ENCODE data around the gene SEC14L1.
"Not testable (repeated sequence)": the region's sequence is repeated elsewhere in the genome, so short reads cannot be mapped to it uniquely, and the experiment has no call there.

SEC14L1 gene

GRCh38 chr17:77109764-77110359, 30.9 kb upstream of the SEC14L1 start:
- Histone ChIP-seq H3K36me3 (ENCODE audit: insufficient read depth) (no peaks in the 10 kb centered on the region), H2AFZ (ENCODE audit: low read depth) (no peak overlapping the region), H3K9ac (no peak overlapping the region), H4K20me1 (ENCODE audit: insufficient read depth) (no peaks in the 10 kb centered on the region), H3K4me3 (IDR thresholded peaks at IDR 0.05; ENCODE audit: insufficient read depth, low read depth, low read length) (no peak overlapping the region), H3K4me2 (no peak overlapping the region), H3K27ac (no peak overlapping the region), H3K79me2 (ENCODE audit: insufficient read depth, low read depth) (no peaks in the 10 kb centered on the region), H3K27me3 (ENCODE audit: insufficient read depth, low read depth) (no peaks in the 10 kb centered on the region), H3K4me1 (ENCODE audit: low read depth, poor library complexity, severe bottlenecking) (no peaks in the 10 kb centered on the region)
- no peak for TF ChIP-seq CTCF (conservative IDR thresholded peaks at IDR 0.05; ENCODE audit: low read depth, low read length)

DNA sequence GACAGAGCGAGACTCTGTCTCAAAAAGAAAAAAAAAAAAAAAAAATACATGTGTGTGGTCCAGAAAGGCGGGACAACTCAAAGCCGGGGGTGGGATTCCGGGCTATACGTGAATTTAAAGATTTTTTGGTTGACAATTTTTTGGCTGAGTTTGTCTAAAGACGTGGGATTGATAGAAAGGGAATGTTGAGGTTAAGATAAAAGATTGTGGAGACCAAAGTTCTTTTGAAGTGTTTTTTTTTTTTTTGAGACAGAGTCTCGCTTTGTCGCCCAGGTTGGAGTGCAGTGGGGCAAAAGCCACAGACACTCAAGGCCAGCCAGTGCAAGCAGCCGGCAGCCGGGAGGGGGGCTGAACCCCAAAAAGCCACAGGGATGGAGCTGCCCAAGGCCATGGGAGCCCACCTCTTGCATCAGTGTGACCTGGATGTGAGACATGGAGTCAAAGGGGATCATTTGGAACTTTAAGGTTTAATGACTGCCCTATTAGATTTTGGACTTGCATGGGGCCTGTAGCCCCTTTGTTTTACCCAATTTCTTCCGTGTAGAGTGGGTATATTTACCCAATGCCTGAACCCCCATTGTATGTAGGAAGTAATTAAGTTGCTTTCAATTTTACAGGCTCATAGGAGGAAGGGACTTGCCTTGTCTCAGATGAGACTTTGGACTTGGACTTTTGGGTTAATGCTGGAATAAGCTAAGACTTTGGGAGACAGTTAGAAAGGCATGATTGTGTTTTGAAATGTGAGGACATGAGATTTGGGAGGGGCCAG, 29.4 kb upstream of the SEC14L1 start:
- H3K4me3 ChIP-seq (IDR thresholded peaks at IDR 0.05; ENCODE audit: insufficient read depth, low read depth, low read length); H3K4me1 ChIP-seq (ENCODE audit: low read depth, poor library complexity, severe bottlenecking); H3K9ac ChIP-seq; H2AFZ ChIP-seq (ENCODE audit: low read depth); H3K79me2 ChIP-seq (ENCODE audit: insufficient read depth, low read depth); H3K27ac ChIP-seq; H3K27me3 ChIP-seq (ENCODE audit: insufficient read depth, low read depth); H3K4me2 ChIP-seq; H4K20me1 ChIP-seq (ENCODE audit: insufficient read depth); H3K36me3 ChIP-seq (ENCODE audit: insufficient read depth): not testable (repeated sequence)

GRCh38 chr17:77111934-77112296, 28.9 kb upstream of the SEC14L1 start:
- Histone ChIP-seq H3K4me1 (ENCODE audit: low read depth, poor library complexity, severe bottlenecking) (no peaks in the 10 kb centered on the region), H3K27ac (no peak overlapping the region), H2AFZ (ENCODE audit: low read depth) (no peak overlapping the region), H3K27me3 (ENCODE audit: insufficient read depth, low read depth) (no peaks in the 10 kb centered on the region), H3K4me2 (no peak overlapping the region), H3K4me3 (IDR thresholded peaks at IDR 0.05; ENCODE audit: insufficient read depth, low read depth, low read length) (no peak overlapping the region), H3K36me3 (ENCODE audit: insufficient read depth) (no peaks in the 10 kb centered on the region), H4K20me1 (ENCODE audit: insufficient read depth) (no peaks in the 10 kb centered on the region), H3K9ac (no peak overlapping the region), H3K79me2 (ENCODE audit: insufficient read depth, low read depth) (no peaks in the 10 kb centered on the region)
- no peak for TF ChIP-seq CTCF (conservative IDR thresholded peaks at IDR 0.05; ENCODE audit: low read depth, low read length)

DNA sequence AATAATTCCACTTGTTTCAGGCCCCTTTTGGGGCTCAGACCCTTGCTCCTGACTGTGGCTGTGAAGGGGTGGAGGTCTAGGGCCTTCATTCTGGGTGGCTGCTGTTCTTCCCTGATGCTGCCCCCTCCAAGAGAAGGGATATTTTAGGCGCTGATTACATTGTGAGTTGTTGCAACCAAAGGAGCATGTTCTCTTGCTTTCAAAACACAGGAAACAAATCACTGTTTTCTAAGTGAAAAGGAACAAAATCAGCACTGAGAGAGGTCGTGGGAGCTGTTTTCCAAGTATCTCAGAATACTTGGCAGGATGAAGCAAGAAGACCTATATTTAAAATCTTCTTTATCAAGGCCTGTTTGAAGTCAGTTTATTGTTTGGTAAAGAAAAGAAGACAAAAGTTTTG, 25.3 kb upstream of the SEC14L1 start:
- no peak overlapping the region for H3K4me2 ChIP-seq
- no peaks in the 10 kb centered on the region for H4K20me1 ChIP-seq (ENCODE audit: insufficient read depth)
- H3K4me1 ChIP-seq (ENCODE audit: low read depth, poor library complexity, severe bottlenecking), result no peaks in the 10 kb centered on the region
- no peaks in the 10 kb centered on the region for H3K27me3 ChIP-seq (ENCODE audit: insufficient read depth, low read depth)
- no peaks in the 10 kb centered on the region for H3K36me3 ChIP-seq (ENCODE audit: insufficient read depth)
- H3K4me3 ChIP-seq (IDR thresholded peaks at IDR 0.05; ENCODE audit: insufficient read depth, low read depth, low read length), result no peak overlapping the region
- H3K9ac ChIP-seq, result no peak overlapping the region
- H2AFZ ChIP-seq (ENCODE audit: low read depth), result no peak overlapping the region
- no peak overlapping the region for H3K27ac ChIP-seq
- H3K79me2 ChIP-seq (ENCODE audit: insufficient read depth, low read depth), result no peaks in the 10 kb centered on the region
- TF ChIP-seq CTCF (conservative IDR thresholded peaks at IDR 0.05; ENCODE audit: low read depth, low read length), result no peak

DNA sequence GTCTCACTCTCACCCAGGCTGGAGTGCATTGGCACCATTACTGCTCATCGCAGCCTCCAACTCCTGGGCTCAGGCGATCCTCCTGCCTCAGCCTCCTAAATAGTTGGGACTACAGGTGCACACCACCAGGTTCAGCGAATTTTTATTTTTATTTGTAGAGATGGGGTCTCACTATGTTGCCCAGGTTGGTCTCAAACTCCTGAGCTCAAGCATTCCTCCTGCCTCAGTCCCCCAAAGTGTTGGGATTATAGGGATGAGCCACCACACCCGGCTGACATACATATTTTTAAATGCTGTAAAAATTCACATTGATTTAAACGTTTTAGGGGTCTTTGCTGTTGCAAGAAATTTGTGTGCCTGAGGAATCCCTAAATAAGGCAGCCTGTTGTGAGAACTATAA, 24.8 kb upstream of the SEC14L1 start:
- Histone ChIP-seq H4K20me1 (ENCODE audit: insufficient read depth) (no peaks in the 10 kb centered on the region), H3K79me2 (ENCODE audit: insufficient read depth, low read depth) (no peaks in the 10 kb centered on the region), H3K27ac (no peak overlapping the region), H3K4me1 (ENCODE audit: low read depth, poor library complexity, severe bottlenecking) (no peaks in the 10 kb centered on the region), H3K4me3 (IDR thresholded peaks at IDR 0.05; ENCODE audit: insufficient read depth, low read depth, low read length) (no peak overlapping the region), H3K4me2 (no peak overlapping the region), H3K36me3 (ENCODE audit: insufficient read depth) (no peaks in the 10 kb centered on the region), H2AFZ (ENCODE audit: low read depth) (no peak overlapping the region), H3K27me3 (ENCODE audit: insufficient read depth, low read depth) (no peaks in the 10 kb centered on the region), H3K9ac (no peak overlapping the region)
- TF ChIP-seq CTCF (conservative IDR thresholded peaks at IDR 0.05; ENCODE audit: low read depth, low read length), result no peak
